ENCODE measurements around the gene RMND1. TPM values are rescaled to one million over a fixed set of nuclear protein-coding genes. Genes with fewer than 3 reads are reported as not detected.
A peak's percentile ranks its signal among the peaks of the same experiment; 100 is the strongest.

RMND1 gene
- total RNA-seq, 1 experiment from 2014 or later, result 27.0 TPM

DNA sequence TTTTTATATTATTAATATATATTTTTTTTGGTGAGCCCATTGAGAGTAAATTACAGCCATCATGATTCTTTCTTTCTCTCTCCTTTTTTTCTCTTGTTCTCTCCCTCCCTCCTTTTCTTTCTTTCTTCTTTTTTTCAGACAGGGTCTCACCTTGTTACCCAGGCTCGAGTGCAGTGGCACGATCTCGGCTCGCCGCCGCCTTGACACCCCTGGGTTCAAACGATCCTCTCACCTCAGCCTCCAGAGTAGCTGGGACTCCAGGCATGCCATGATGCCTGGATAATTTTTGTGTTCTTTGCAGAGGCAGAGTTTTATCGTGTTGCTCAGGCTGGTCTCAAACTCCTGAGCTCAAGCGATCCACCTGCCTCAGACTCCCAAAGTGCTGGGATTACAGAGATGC, 43.5 kb upstream of the RMND1 start:
- WGBS (ENCODE audit: extremely low coverage, insufficient read length, low lambda C conversion rate), result no CpG with 5 or more reads among the region's 9 CpGs
- Histone ChIP-seq H3K23me2 (ENCODE audit: insufficient read length, low read depth, low read length, poor library complexity, severe bottlenecking) (peaks cover 12% of the 10 kb centered on the region), H3K27me3 (ENCODE audit: insufficient read depth, low read length) (peaks cover 8% of the 10 kb centered on the region; the same call in 1 of the 2 replicates), H2AFZ (ENCODE audit: low read length) (no peak overlapping the region), H3K56ac (ENCODE audit: insufficient read length, low read depth, low read length) (no peak overlapping the region), H3K14ac (ENCODE audit: insufficient read depth, low read length) (no peak overlapping the region), H3K18ac (ENCODE audit: insufficient read length, low read depth, low read length) (no peak overlapping the region), H2BK20ac (ENCODE audit: low read depth, low read length, poor library complexity, severe bottlenecking) (no peak overlapping the region), H3K9me3 (ENCODE audit: control insufficient read depth, low read depth, low read length) (no peaks in the 10 kb centered on the region), H3K9ac (ENCODE audit: extremely low read depth, insufficient read length, low read length) (no peak overlapping the region), H3K4me1 (ENCODE audit: insufficient read depth, low read length) (no peaks in the 10 kb centered on the region), H2BK15ac (ENCODE audit: low read depth, low read length) (no peak overlapping the region), H2BK5ac (ENCODE audit: insufficient read length, low read length) (no peak overlapping the region), H4K8ac (replicated peaks; ENCODE audit: insufficient read length, low read depth, low read length) (no peak overlapping the region), H4K91ac (ENCODE audit: insufficient read length, low read depth, low read length) (no peak overlapping the region), H3K79me2 (ENCODE audit: insufficient read depth, low read length) (no peaks in the 10 kb centered on the region), H4K5ac (ENCODE audit: insufficient read length, low read depth, low read length) (no peak overlapping the region), H3K27ac (ENCODE audit: insufficient read length, low read depth, low read length) (no peak overlapping the region), H3K23ac (ENCODE audit: insufficient read length, low read depth, low read length) (no peak overlapping the region), H2AK5ac (ENCODE audit: insufficient read length, low read length) (no peak overlapping the region), H3K4me2 (ENCODE audit: insufficient read depth, insufficient read length, low read length) (no peak overlapping the region), H3K4ac (ENCODE audit: low read depth, low read length) (no peak overlapping the region), H3K79me1 (ENCODE audit: insufficient read depth, low read depth, low read length, poor library complexity, severe bottlenecking) (no peaks in the 10 kb centered on the region), H2BK12ac (ENCODE audit: insufficient read length, low read depth, low read length) (no peak overlapping the region), H2BK120ac (ENCODE audit: low read depth, low read length, poor library complexity, severe bottlenecking) (no peak overlapping the region), H3T11ph (ENCODE audit: low read length) (no peak overlapping the region), H4K20me1 (ENCODE audit: control insufficient read depth, insufficient read depth, insufficient read length) (no peaks in the 10 kb centered on the region)
- Mint-ChIP-seq H3K9me3 (no peaks in the 10 kb centered on the region), H3K27ac (no peak overlapping the region), H3K4me3 (peak overlapping the region; percentile 59 to 66; a peak in 3 of 5 replicates), H3K4me1 (peaks cover 14 to 19% of the 10 kb centered on the region in 2 experiments), H3K27me3 (ENCODE audit: low read depth) (peaks cover 47% of the 10 kb centered on the region), H3K36me3 (ENCODE audit: insufficient read depth in 1 of 3, low read depth in 3 of 3) (no peaks in the 10 kb centered on the region)
- DNase-seq, result no peak
- TF ChIP-seq, protein P1, sequence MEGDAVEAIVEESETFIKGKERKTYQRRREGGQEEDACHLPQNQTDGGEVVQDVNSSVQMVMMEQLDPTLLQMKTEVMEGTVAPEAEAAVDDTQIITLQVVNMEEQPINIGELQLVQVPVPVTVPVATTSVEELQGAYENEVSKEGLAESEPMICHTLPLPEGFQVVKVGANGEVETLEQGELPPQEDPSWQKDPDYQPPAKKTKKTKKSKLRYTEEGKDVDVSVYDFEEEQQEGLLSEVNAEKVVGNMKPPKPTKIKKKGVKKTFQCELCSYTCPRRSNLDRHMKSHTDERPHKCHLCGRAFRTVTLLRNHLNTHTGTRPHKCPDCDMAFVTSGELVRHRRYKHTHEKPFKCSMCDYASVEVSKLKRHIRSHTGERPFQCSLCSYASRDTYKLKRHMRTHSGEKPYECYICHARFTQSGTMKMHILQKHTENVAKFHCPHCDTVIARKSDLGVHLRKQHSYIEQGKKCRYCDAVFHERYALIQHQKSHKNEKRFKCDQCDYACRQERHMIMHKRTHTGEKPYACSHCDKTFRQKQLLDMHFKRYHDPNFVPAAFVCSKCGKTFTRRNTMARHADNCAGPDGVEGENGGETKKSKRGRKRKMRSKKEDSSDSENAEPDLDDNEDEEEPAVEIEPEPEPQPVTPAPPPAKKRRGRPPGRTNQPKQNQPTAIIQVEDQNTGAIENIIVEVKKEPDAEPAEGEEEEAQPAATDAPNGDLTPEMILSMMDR (conservative IDR thresholded peaks at IDR 0.05), result no peak

All from H9 (cell line).